Urothelium cell line (cell line): ENCODE measurements around the gene TLE4.
A peak's percentile ranks its signal among the peaks of the same experiment; 100 is the strongest.
"Not testable (repeated sequence)": the region's sequence is repeated elsewhere in the genome, so short reads cannot be mapped to it uniquely, and the experiment has no call there.

Source experiments
- DNase-seq: peaks from one replicate; pipeline ENCODE4 v3.0.0; 2011; ENCODE audit warnings: low spot score, mixed read lengths
- FAIRE-seq: peaks from 2 replicates; lab custom pipeline; 2011; peaks lifted over from hg19 to GRCh38; lab: Jason Lieb, UNC

Gene TLE4

DNA sequence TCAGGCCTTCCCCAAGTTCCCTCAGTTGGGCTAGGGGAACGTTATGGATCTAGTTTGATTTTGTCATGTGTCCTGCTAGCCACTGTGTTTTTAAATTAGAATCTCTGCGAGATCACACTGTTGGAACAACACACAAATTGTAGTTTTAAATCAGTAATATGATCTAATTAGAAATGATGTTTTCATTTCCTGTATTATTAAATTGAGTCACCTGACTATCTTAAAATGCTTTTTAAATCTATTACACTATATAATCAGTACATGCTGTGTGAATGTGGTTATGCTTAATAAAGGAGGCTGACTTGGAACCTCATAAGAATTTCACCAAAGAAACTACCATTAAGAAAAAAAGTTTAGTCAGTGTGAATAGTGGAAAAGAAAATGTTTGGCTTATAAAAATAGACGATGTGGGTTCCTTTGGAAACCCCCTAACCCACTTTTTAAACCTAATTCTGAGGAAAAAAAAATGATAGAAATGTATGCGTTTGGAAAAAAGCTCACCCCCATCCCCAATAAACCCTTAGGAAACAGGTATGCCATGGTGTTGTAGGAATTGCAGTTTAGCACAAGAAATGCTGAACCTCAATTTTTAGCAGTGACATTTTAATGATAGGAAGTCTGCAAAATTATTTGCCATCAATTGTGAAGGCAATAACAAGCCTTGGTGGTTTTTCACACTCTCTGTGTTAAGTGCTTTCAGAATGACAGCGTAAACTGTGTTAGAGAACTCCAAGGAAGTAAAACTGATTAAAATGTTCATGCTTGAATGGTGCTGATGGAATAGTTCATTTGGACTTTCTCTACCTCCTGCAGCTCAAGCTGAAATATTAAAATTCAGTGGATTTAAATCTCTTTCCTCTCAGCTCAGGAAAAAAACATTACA lies 59.0 kb downstream of the TLE4 start:
- no peak for DNase-seq
- no peak for FAIRE-seq

DNA sequence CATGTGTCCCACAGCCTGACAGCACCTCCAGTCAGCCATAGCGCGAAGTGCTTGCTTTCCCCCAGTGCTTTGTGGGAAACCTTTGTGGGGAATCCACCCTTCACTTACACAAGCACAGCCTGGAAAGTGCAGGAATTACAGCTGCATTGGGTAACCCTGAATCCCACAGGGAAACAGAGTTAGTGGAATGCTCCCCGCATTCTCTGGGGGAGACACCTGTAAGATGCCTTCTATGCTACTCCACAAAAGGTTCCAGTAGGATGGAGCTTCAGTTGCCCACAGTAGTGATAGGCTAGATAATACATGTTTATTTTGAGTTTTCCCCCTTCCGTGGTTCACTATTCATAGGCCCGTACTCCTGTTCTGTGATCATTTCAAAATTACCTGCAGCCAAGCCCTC lies 60.3 kb downstream of the TLE4 start:
- FAIRE-seq: no peak

DNA sequence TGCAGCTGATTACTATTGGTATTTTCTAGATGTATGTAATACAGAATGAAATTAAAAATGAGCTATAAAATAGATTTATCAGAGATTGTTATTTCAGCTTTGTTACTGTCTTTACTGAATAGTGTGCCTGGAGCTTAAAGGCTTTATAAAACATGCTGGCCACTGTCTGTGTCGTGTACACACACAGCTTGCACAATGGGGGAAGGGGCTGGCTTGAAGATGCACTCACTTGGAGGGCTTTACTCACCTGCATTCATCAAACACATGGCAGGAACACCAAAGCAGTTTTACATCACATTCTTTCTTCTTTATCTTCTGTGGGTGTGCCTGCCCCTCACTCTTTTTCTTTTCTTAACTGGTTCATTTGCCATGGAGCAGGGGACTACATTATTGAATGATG lies 60.9 kb downstream of the TLE4 start:
- FAIRE-seq: no peak
- DNase-seq: no peak

More for the DNA sequence above, 60.3 kb downstream of the TLE4 start:
- DNase-seq: no peak

DNA sequence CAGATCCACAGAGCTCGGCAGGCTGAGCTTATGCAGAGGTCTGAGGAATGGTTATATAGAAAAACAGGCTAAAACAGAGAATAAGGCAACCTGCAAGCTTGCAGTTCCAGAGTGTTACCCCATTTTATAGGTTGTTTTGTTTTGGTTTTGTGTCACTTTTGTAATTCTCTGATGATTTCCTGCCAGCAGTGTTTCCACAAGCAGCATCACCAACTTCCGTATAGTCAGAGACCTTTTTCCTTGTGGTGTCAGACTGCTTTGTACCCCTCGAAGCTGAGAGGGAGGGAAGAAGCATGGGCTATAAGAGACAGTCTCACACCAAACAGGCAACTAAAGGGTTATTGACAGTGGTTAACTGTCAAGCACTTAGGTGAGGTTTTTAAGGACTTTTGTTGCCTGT lies 61.8 kb downstream of the TLE4 start:
- FAIRE-seq: no peak

DNA sequence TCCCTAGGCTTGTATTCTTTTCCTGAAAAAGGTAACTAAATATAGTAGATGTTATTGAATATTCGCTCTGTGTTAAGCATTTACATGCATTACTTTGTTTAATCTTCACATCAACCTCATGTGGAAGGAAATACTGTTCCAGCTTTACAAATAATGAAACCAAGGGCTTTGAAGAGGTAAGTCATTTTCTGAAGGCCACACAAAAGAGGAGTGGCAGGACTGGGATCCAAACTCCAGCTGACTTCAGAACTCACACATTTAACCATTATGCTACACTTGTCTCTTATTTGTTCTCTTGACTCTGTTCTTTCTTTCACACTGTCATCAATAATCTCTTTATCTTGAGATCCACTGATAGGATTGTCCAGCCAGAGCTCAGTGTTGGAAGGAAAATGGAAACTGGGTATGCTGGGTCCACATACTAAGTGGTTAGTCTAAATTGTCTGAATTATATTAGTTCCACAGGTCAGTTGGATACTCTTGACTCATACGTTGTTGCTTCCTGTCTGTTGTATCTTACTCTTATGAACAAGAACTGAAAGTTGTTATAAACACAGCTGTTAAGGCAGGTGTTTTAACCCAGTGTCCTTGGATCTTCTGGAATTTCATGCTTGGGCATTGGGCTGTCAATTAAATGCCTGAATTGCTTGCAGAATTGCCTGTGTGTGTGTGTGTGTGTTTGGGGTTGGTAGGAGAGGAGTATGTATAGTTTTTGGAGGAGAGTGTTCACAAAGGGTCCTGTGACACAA lies 65.6 kb downstream of the TLE4 start:
- no peak for FAIRE-seq
- no peak for DNase-seq

More for the DNA sequence above, 61.8 kb downstream of the TLE4 start:
- no peak for DNase-seq

DNA sequence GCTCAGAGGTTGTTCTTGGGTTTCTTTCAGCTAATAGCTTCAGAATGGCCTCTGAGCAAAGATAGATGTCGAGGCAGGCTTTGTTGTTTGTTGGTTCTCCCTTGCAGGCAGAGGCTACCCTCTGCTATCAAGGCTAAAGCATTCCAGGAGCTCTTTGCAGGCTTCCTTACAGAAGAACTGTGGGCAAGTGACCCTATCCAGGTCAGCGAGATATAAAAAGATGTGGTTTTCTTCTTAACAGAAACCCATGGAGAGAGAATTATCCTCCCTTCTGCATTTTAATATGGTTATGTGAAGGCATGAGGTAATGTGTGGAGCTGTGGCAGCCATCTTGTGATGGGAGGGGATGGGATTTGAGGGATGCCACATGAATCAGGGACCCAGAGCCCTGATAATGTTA lies 67.0 kb downstream of the TLE4 start:
- FAIRE-seq (no peak), DNase-seq (no peak)

DNA sequence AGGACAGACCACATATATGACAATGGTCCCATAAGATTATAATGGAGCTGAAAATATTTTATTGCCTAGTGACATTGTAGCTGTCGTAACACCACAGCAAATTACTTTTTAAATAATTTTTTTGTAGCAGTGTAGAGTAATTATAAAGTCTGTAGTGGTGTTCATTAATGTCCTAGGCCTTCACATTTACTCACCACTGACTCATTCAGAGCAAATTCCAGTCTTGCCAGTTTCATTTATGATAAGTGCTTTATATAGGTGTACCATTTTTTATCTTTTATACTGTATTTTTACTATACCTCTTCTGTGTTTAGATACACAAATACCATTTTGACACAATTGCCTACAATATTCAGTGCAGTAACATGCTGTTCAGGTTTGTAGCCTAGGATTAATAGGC lies 67.6 kb downstream of the TLE4 start:
- DNase-seq (no peak), FAIRE-seq (no peak)

DNA sequence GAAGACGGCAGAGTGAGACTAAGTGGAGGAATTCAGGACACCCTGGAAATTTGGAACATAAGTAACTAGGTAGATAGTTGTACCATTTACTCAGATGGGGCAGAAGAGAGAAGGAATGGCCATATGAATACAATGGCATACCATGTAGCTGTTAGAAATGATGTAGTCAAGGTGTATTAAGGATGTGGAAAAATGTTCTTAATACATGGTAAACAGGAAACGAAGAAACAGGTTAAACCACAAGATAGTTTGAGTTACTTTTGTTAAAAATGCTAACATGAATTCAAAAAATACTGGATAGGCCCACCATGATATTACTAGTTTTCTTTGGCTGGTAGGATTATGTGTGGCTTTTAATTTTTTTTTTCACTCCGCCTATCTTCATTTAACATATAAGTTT lies 68.3 kb downstream of the TLE4 start:
- not testable (repeated sequence) for DNase-seq, FAIRE-seq

DNA sequence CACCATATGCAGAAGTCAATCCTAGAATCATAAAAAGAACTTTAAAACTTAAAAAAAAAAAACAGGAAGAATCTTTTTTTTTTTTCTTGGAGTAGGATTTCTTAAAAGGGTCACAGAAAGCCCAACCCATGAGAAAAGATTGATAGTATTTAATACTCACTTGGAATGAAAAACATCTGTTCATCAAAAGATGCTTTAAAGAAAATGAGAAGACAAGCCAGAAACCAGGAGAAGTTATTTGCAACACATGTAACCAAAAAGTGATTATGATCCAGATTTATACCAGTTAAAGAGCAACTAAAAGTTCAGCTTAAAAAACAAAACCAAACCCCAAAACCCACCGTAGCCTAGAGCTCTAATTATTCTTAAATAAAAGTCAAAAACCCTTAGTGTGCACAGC lies 69.3 kb downstream of the TLE4 start:
- no peak for FAIRE-seq

DNA sequence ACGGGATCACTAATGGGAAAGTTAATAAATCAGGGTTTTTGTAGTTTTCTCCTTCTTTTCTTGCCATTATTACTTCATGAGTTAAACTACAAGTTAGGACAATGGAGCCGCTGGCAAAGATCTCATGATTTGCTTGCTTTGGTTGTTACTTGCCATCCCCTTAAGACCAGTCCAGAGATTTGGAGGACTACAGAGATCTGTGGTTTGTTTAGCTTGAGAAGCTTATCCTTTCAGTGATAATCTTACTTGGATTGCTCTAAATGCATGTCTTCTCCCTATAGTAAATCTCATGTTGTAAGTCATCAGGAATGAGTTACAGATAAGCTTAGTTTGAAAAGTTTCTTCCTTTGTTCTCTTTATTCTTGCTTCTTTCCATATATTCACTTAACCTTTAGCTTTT lies 70.9 kb downstream of the TLE4 start:
- DNase-seq (no peak), FAIRE-seq (no peak)

More for the DNA sequence above, 69.3 kb downstream of the TLE4 start:
- no peak for DNase-seq

DNA sequence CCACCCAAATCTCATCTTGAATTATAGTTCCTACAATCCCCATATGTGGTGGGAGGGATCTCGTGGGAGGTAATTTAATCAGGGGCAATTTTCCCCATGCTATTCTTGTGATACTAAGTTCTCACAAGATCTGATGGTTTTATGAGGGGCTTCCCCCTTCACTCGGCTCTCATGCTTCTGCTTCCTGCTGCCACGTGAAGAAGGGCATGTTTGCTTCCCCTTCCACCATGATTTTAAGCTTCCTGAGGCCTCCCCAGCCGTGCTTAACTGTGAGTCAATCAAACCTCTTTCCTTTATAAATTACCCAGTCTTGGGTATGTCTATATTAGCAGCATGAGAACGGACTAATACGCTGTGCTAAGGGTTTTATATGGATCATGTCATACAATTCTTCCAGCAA lies 72.3 kb downstream of the TLE4 start:
- FAIRE-seq (no peak), DNase-seq (no peak)

DNA sequence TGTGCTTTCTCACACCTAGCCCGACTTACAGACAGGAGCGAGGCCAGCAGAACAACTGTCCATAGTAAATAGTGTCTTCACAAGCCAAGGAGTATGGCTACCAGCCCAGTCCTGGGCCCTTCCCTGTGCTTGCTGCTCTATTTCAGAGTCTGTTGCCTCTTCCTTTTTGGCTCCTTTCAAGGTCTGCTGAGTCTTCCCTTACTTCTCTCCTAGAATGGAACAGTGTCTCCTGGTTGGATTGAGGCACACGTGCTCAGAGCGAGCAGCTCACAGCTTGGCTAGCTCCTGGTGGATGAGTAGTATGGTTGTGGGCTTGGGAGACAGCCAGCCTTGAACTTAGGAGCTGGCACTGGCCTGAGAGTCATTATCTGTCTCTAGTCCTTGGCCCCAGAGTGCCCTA lies 72.8 kb downstream of the TLE4 start:
- no peak for DNase-seq
- FAIRE-seq: no peak

DNA sequence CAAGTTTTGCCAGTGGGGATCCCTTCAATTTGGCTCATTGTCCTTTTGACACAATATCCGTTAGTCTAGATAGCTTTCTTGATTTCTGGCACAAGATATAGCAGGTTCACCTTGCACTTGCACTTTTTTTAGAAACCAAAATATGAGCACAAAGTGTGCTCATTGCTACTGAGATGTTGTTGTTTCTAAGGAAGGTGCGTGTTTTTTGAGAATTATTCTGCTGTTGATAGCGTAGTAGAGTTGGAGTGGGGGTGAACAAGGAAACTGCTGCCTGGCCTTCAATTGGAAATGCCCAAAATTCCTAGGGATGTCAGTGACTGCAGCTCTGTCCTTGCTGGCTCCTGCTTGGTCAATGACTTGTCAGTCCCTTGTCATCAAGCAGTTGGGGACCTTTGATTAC lies 73.3 kb downstream of the TLE4 start:
- FAIRE-seq: no peak
- no peak for DNase-seq

DNA sequence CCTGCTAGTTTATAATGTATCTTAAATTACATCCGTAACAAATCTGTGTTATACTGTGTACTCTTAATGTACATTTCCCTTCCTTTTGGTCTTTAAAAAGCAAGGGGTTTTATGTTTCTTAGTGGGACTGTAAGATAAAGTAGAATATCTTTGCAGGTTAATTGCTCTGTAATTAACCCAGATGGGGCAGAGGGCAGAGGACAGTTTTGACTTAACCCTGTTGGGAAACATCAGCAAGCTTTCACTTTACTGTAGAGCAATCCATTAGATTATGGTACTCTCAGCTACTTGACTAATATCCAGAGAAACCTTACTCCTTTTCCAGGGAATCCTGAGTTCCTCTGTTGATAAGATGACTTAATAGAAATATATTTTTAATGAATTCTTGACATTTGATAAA lies 74.3 kb downstream of the TLE4 start:
- no peak for FAIRE-seq

DNA sequence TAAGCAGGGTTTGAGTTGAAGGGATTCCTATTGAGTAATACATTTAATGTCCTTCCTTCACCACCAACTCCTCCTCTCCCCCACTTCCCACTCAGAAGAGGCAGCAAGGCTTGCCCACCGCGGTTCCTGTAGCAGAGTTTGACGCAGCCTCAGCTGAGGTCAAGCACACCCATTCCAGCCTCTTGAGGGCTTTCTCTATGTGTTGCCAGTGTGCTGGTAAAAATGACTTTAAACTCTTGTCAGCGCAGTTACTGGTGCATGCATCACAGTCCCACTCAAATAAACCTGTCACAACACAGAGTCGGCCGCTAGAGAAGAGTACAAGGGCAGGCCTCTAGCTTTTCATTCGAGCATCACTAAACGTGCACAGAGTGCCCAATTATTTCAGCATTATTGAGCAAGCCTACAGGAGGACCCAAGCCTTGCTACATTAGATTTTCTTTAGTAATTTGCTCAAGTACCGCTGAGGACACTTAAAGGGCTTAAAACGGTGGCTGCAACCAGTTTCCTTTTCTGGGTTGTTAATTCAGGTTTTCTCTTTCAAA lies 79.6 kb downstream of the TLE4 start:
- DNase-seq: no peak
- FAIRE-seq: no peak

More for the DNA sequence above, 74.3 kb downstream of the TLE4 start:
- no peak for DNase-seq

DNA sequence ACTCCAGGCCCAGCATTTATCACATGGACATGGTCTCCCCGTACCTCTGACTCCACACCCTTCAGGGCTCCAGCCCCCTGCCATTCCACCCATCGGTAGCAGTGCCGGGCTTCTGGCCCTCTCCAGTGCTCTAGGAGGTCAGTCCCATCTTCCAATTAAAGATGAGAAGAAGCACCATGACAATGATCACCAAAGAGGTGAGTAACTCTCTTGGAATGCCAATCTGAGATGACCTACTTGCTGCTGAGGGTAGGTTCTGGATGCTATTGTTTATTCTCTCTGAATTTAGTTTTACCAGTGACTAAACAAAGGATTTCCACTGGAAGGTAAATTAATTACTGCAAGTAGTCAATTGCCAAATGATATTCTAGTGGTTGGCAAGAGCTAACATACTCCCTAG lies 80.8 kb downstream of the TLE4 start:
- FAIRE-seq: no peak

DNA sequence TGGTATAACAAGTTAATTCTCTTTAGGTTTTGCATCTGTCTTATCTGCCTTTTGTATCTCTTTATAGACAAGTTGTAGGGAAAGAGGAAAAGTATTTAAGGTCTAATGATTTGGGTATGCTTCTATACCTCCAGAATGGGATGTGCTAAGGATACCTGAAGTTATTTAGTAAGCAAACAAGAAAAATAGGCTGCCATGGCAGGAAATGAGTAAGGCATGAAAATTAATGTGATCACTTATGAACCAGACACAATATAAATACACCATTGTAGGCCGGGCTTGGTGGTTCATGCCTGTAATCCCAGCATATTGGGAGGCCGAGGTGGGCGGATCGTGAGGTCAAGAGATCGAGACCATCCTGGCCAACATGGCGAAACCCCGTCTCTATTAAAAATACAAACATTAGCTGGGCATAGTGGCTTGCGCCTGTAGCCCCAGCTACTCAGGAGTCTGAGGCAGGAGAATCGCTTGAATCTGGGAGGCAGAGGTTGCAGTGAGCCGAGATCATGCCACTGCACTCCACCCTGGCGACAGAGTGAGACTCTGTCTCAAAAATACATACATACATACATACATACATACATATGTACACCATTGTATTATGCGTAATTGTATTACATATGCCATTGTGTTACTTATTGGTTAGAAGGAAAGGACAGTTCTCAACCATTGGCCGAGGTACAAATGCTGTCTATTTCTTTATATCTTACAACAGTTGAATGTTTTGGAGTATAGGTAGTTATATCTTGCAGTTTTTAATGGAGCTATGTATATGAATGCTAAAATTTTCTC lies 83.0 kb downstream of the TLE4 start:
- DNase-seq, FAIRE-seq: not testable (repeated sequence)

More for the DNA sequence above, 80.8 kb downstream of the TLE4 start:
- DNase-seq: peak; percentile 22

DNA sequence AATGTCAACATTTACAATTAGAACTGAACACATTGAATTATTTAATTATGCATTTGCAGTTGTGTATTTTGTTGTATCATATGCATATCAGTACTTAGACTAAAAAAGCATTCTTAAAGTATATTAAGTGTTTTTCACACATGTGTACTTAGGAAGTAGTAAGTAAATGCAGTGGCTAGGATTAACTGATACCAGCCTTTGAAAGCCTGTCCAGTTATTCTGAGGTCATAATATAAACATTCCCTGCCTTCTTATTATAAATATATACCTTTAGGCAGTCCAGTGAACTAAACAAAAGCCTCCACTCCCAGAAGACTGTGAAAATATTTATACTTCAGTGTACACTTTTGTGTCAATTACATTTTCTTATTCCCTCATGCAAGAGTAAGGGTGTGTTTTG lies 83.8 kb downstream of the TLE4 start:
- no peak for DNase-seq
- FAIRE-seq: no peak

DNA sequence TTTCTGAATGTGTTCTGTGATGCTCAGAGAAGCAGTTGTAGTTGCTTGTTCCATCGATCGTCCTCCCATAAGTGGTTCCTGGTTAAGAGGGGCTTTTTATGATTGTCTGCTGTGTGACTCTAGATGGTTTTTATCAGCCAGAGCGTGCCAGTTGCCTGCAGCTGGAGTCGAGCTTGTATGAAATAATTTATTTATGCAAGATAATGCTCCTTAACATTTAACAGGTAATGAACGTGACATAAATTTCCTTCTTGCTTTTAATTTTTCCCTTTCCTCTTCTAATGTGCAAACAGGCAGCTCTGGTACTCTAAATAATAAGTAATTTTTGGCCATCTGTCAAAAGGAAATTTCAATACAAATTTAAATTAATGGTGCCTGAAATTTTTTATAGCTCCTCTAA lies 84.4 kb downstream of the TLE4 start:
- FAIRE-seq (no peak), DNase-seq (no peak)

DNA sequence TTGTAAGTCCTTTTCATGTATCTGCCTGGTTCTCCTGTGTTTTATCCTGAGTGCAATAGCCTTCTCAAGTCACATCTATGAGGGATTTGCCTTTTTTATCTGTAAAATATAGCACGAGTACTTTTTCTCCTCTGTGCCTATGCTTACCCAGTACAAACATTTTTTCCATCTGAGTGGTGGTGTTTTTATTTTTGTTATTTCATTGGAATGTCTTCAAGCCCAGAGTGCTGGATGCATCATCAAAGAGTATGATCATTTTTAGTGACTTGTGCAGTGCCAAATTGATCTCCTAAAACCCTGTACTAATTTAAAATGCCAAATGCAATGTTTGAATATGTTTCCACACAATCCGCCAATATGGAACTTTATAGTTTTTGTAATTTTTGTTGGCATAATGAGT lies 86.1 kb downstream of the TLE4 start:
- FAIRE-seq (no peak), DNase-seq (no peak)

DNA sequence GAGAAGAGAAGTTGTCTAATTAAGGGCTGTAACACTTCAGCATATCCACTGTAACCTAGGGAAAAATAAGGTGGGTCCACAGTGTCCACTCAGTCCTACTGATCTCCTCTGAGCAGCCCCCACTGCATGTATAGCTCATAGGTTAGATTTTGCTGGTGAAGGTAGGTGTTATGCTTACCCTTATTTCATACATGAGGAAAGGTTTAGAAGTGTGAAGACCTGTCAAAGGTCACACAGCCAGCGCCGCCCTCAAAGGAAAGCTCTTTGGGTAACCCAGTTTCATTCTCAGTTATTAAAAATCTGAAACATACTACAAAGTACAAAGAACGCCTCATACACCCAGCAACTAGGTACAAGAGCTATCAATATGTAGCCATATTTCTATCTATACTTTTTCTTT lies 87.2 kb downstream of the TLE4 start:
- DNase-seq: no peak
- no peak for FAIRE-seq
